CMK (cell line): ENCODE measurements around the gene ITGAL.
"Not testable (repeated sequence)": the region's sequence is repeated elsewhere in the genome, so short reads cannot be mapped to it uniquely, and the experiment has no call there.

Experiments used
- DNase-seq: peaks from one replicate; pipeline ENCODE4 v3.0.0-alpha.2; 2010; ENCODE audit warnings: low read depth

Gene ITGAL

GRCh38 chr16:30457743-30458560 is 14.6 kb upstream of the ITGAL start:
- no peak for DNase-seq

GRCh38 chr16:30458561-30459394 is 13.8 kb upstream of the ITGAL start:
- DNase-seq, result peak; percentile 98

- DNase-seq, result no peak
Observed at GRCh38 chr16:30459456-30459855, 13.1 kb upstream of the ITGAL start.

GRCh38 chr16:30461426-30461825 is 11.1 kb upstream of the ITGAL start:
- DNase-seq, result not testable (repeated sequence)

- DNase-seq, result no peak
Observed at GRCh38 chr16:30464078-30464477, 8.5 kb upstream of the ITGAL start.

- DNase-seq, result no peak
Observed at GRCh38 chr16:30470170-30470512, 2.4 kb upstream of the ITGAL start.

GRCh38 chr16:30470632-30470995 is 1.9 kb upstream of the ITGAL start:
- no peak for DNase-seq

GRCh38 chr16:30473231-30474073 is 910 bp downstream of the ITGAL start:
- DNase-seq, result no peak

GRCh38 chr16:30474074-30474452 is 1.5 kb downstream of the ITGAL start:
- no peak for DNase-seq

- no peak for DNase-seq
Observed at GRCh38 chr16:30474684-30475083, 2.1 kb downstream of the ITGAL start.

- DNase-seq, result no peak
Observed at GRCh38 chr16:30476991-30477390, 4.4 kb downstream of the ITGAL start.

- DNase-seq, result not testable (repeated sequence)
Observed at GRCh38 chr16:30477773-30478172, 5.2 kb downstream of the ITGAL start.

GRCh38 chr16:30478766-30479478 is 6.4 kb downstream of the ITGAL start:
- DNase-seq, result no peak

- no peak for DNase-seq
Observed at GRCh38 chr16:30481381-30481780, 8.8 kb downstream of the ITGAL start.

- no peak for DNase-seq
Observed at GRCh38 chr16:30482366-30482765, 9.8 kb downstream of the ITGAL start.

- DNase-seq, result no peak
Observed at GRCh38 chr16:30484887-30485286, 12.3 kb downstream of the ITGAL start.

- DNase-seq, result no peak
Observed at GRCh38 chr16:30485818-30486436, 13.4 kb downstream of the ITGAL start.

- no peak for DNase-seq
Observed at GRCh38 chr16:30488764-30489605, 16.4 kb downstream of the ITGAL start.

- DNase-seq, result no peak
Observed at GRCh38 chr16:30490210-30490609, 17.7 kb downstream of the ITGAL start.

GRCh38 chr16:30491229-30491628 is 18.7 kb downstream of the ITGAL start:
- DNase-seq, result no peak
